GM21576 (cell line): ENCODE data around the gene KIAA0232.
"Not testable (repeated sequence)": the region's sequence is repeated elsewhere in the genome, so short reads cannot be mapped to it uniquely, and the experiment has no call there.

Experiments
- ATAC-seq: cut with Tn5 transposase; IDR thresholded peaks from one replicate; pipeline ENCODE4 v1.9.1; 2021; ENCODE audit warnings: mild to moderate bottlenecking, moderate library complexity; ENCODE audit not compliant: unreplicated experiment

The KIAA0232 gene

DNA sequence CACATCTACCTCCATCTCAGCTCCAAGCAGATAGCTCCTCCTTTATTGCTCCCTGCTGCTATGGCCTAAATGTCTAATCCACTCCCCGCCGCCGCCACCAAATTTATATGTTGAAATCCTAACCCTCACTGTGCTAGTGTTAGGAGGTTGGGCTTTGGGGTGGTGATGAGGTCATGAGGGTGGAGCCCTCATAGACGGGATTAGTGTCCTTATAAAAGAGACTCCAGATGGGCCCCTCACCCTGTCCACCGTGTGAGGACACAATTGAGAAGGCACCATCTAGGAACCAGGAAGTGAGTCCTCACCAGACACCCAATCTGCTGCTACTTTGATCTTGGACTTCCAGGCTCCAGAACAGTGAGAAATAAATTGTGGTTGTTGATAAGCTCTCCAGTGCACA lies 113.5 kb downstream of the KIAA0232 start:
- ATAC-seq = no peak

DNA sequence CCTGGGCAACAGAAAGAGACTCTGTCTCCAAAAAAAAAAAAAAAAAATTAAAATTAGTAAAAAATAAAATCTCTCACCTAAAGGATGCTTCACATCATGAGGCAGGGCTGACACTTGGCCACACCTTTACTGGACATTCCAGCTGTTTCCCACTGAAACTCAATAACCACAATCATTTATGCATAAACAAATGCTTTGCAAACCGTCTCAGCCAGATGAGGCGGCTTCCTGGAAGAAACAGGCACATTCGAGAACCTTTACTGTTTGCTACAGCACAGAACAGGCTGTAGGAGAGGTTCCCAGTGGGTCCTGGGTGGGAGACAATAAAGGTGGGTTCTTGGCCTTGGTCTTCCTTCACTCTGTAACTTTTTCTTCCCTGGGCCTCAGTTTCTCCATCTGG lies 116.2 kb downstream of the KIAA0232 start:
- no peak for ATAC-seq

DNA sequence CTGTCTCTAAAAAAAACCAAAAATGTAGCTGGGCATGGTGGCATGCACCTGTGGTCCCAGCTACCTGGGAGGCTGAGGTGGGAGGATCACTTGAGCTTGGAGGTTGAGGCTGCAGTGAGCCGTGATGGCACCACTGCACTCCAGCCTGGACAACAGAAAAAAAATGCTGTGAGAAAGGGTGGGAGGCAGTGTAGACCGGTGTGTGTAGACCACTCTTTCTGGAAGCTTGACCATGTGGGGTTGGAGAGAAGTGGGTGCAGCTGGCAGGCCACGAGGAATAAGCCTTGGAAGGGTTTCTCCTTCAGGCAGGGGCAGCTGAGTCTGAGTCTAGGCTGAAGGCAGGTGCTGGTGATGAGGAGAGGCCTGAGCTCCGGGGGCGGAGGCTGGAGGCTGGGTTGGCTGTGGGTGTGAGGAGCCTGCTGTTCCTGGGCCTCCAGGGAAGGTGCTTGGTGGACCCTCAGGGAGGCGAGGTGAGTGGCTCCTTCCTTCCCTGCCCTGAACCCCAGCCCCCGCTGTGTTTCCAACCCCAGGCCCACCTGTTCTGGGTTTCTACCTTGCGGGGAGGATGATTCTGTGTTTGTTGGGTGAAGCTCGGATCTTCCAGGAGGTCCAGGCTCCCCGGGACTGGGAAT lies 117.8 kb downstream of the KIAA0232 start:
- ATAC-seq = no peak

DNA sequence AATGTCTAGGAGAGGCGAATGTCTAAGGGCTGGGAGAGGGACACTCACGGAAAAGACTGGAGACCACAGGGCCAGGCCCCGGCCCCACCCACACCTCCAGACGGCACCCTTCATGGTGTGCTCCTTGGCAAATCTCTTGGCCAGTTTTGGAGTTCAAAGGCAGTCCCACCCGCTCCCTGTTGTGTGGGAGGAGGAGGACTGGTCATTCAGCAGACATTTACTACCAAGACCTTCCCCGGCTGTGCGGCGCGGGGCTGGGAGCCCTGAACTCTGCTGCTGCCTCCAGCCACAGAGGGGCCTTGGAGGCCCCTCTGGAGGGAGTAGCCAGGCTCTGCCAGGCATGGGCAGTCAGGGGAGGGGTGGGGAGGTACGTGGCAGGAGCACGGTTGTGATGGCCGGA lies 118.4 kb downstream of the KIAA0232 start:
- no peak for ATAC-seq

DNA sequence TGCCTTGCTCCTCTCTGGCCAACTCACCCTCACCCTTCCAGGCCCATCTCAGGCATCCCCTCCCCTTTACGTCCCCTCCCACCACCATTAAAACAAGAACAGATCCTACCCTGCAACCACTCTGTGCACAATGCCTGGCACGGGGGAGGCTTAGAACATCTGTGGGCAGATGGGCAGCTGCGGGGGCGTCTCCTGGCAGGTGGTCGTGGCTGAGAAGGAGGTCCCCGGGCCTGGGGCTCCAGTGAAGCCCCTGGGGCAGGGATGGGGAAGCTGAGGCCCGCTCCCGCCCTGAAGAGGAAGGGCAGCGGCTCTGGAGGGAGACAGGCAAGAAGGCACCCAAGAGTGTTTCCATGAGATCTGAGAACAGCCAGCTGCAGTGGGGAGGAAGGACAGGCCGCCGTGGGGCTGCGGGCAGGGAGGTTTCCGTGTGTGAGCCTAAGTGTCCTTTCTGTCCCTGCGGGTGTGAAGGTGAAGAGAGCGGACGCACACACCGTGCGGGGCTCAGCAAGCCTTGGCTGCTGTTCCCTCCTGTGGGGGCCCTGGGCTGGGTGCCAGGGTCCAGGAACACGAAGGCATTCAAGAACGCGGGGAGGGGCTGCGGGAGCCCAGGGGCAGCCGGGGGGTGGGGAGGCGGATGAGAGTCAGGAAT lies 119.3 kb downstream of the KIAA0232 start:
- ATAC-seq = no peak

DNA sequence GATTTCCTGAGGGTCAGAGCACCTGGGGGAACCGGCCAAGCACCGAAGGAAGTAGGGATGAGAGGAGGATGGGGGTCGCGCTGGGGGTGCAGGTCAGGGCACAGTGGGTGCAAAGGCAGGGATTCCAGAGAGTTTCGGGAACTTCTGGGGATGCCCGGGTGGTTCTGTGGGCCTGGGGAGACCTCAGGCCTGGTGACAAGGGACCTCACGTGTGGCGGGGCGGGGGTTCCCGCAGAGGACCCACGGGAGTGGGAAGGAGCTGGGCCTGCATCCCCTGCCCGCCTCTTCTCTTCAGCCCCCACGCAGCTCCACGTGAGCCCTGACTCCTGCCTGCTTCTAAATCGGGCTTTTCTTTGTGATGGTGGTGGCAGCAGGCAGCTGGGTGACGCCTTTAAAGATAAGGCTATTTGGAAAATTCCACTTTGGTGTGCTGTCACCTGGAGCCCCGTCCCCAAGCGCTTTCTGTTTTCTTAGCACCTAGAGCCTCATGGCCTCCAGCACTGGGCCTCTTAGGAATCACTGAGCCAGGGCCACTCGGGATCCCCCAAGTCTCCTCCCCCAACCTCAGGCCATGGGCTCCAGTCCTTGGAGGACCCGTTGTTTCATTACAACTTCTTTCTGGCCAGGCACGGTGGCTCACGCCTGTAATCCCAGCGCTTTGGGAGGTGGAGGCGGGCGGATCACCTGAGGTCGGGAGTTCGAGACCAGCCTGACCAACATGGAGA lies 120.0 kb downstream of the KIAA0232 start:
- ATAC-seq = no peak

DNA sequence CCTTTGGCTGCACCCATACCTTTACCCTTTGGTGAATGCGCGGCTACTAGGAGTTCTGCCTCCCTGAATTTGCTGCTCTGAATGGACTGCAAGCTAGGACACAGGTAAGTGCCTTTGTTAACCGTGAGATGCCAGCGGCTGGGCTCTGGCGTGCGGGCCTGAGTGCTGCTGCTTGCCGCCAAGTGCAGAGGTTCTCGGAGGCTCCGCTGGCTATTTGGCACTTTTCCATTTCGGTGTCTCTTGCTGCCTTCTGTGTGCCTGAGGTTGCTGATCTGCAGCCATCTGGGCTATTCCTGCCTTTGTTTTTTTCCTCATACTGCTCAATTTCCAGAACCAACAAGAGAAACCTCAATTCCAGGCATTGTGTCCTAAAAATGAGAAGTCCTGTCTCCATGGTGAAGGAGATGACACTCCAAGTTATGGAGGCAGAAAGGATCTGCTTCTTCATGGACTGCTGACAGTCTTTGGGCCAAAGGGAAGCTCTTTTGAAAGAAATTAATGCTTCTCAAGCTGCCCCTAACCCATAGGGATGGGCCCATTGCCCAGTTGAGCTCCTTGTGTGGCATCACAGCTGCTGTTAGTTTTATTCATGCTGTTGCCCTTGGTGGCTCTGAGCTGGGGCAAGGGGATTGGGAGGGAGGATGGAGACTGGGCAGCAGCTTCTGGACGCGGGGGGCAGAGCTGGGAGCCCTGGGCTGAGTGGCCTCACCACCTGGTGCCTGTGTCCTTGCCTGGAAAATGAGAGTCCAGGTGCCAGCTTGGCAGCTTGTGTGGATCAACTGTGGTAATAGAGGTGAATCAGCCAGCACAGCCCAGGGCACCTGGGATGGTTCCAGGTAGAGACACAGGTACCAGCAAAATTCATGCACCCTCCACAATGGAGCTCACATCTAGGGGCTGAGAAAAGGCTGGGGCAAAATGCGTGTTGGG lies 123.3 kb downstream of the KIAA0232 start:
- ATAC-seq = no peak

DNA sequence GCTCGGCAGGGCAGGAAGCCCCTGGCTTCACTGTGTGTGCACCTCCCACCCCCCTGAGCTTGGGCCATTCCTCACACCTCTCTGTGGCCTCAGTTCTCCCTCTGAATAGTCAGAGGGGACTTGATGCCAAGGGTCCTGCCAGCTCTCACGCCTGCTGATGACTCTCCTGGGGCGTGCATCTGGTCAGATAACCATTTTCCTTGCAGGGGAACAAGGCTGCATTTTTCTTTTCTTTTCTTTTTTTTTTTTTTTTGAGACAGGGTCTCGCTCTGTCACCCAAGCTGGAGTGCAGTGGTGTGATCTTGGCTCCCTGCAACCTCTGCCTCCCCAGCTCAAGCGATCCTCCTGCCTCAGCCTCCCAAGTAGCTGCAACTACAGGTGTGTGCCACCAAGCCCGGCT lies 124.0 kb downstream of the KIAA0232 start:
- ATAC-seq = not testable (repeated sequence)

DNA sequence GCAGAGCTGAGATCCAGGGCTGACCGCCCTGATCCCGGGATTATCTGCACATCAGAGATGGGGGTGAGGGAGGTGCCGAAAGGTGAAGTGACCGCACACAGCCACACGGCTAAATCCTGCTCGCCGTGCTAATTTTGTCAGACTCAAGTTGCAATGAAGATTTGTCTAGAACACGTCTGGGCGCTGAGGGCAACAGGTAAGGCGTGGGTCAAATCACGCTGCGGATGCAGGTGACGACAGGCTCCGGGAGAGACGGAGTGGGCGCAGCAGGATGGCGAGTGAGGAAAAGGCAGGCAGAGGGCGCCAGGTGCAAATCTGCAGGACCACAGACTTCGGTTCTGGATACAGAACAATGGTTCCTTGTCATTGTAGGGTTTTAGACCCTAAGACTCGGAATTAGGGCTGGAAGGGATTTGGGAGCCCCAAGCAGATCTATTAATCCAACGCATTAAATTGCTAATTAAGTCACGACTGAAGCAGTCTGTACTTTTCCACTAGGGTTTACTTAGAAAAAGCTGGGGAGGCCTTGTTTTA lies 125.2 kb downstream of the KIAA0232 start:
- ATAC-seq = no peak

DNA sequence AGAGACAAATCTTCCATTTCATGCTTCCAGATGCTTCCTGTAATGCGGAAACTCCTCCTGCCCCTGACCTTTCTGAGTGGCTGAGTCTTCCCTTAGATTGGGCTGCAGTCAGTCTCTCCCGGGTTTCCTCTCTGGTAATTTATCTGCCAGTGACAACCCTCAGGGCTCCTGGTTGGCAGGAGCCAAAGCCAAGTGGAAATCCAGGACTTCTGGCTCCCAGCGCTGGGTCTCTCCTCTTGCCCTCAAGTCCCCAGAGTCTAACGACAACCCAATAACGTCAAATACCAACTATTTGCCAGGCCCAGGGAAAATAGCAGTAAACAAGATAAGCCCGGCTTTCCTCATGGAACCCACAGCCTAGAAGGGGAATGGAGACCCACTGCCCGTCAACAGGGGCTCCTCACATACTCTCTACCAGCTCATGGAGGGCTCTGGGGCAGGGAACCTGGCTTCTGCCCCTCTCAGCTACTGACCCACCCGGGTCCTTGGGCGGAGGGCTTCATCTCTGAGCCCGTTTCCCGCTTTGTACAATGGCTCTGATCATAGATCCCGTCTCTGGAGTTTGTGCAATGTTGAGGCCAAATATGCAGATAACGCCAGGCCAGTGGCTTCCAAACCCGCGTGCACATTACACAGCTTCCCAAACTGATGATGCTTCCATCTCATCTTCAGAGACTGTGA lies 126.0 kb downstream of the KIAA0232 start:
- ATAC-seq = no peak

DNA sequence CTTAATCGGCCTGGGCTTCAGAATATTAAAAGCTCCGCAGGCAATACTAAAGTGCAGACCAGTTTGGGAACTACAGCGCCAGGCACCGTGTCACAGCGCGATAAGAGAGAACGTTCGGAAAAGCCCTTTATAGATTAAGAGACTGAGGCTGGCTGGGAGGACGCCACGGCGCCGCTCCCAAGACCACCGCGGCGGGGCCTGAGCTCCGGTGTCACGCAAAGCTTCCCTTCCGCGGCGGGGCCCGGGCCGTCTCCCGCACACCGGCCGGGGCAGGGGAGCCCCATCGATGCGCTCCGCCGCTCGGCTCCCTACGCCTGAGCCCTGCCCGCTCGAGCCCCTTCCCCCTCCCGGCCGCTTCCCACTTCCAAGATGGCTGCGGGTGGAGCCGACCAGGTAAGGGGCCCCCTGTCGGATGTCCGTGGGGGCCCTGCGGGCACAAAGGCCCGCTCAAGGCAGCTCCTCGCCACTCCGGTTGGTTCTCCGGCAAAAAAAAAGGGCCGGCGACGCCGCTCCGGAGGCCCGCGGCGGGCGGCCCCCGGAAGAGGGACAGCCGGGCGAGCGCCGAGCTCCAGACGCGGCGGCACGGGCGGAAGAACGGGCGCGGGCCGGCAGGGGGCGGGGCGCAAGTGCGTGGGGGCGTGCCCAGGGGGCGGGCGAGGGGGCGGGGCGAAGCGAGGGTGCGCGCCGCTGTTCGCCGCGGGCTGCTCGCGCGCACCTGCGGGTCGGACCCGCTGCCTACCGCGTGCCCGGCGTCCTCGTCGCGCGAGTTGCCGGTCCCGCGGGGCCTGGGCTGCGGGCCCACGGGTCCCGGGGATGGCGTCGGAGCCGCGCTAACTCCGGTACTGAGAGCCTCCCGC lies 126.8 kb downstream of the KIAA0232 start, which contains the start of gene TBC1D14:
TSS of gene TBC1D14 (plus strand) at position 714 of the 857 bp plus-strand sequence. CDS start 13,564 bp downstream, outside the sequence.
- ATAC-seq = peak; percentile 86

DNA sequence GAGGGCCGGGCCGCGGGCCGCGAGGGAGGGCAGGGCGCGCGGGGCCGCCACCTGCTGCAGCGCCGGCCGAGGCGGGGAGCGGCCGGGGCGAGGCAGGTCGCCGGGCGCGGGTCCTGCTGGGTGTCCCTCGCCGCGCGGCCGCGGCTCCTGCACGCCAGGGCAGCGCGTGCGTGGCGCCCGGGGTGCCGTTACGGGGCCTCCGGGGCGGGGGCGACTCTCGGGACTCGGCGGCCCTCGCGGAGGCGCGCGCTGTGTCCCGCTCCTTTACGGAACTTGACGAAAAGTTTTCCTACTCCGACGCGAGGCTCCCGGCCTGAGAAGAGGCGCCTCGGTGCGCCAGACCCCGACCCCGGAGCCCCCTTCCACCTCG lies 127.4 kb downstream of the KIAA0232 start:
- ATAC-seq = peak; percentile 24

DNA sequence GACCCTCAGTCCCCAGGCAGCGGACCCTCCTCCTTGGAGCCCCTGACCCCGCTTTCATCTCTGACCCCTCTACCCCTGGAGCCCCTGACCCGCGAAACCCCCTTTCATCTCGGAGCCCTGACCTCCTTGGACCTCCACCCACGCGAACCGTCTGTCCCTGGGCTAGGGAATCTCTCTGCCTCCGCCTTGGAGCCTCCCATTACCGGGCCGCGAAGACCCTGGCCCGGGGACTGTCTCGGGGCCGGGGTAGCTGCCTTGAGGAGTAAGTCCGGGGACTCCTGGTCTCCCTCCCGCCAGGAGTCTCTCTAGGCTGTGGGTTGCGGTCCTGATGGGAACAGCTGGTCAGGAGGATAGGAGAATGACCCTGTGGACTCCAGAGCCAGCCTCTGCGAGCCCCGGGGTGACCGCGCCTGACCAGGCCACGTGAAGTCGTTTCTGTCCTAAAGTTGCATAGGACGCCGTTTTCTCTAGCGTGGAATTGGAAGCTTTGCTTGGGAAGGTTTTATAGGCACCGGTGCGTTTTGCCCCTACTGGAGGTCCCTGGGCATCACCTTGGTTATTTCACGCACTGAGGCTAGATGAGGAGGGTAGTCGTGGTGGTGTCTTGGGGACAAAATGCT lies 127.9 kb downstream of the KIAA0232 start:
- ATAC-seq = no peak

DNA sequence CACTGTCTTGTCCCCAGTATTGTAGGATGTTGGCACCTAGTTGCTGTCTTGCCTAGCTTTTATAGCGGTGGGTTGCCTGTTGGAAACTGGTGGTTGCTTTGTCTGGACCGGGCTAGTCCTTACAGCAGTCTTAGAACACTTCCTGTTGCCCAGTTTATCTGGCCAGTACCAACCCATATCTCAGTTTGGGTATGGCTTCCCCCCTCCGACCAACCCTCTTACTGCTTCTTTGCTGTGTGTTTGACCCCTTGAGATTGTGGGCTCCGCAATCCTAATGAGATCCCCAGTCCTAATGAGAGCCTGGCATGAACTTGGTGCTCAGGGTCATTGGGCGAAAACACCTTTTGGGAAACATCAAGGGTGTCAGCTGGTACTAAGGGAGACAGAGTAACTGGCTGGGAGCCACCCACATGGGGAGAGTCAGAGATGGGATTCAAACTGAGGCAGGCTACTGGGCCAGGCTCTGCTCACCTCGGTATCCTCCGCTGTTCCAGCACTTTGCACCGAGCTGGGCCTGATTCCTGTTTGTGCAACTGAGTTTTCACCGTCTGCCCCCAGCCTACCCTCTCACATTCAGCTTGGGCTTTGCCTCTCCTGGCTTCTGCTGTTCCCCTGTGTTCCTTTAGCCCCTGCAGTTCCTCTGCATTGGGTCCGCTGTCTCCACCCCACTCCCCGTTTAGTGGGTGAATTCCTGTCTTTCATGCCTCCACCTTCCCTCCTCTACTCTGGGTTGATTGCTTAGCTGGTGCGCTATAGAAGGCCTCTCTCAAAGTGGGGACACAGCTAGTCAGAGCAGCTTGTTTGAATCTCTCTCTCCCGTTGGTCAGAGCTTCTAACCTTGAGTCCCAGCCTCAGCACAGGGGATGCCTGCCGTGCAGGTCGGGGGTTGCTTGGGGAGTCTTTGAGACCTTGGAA lies 128.7 kb downstream of the KIAA0232 start:
- no peak for ATAC-seq

DNA sequence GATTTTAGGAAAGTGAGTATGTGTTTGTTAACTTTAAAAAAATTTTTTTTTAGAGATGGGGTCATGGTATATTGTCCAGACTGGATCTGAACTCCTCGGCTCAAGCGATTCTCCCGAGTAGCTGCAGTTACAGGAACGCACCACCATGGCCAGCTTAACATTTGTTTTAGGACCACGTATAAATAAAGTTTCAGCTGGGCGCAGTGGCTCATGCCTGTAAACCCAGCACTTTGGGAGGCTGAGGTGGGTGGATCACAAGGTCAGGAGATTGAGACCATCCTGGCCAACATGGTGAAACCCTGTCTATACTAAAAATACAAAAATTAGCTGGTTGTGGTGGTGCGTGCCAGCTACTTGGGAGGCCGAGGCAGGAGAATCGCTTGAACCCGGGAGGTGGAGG lies 129.4 kb downstream of the KIAA0232 start:
- not testable (repeated sequence) for ATAC-seq

DNA sequence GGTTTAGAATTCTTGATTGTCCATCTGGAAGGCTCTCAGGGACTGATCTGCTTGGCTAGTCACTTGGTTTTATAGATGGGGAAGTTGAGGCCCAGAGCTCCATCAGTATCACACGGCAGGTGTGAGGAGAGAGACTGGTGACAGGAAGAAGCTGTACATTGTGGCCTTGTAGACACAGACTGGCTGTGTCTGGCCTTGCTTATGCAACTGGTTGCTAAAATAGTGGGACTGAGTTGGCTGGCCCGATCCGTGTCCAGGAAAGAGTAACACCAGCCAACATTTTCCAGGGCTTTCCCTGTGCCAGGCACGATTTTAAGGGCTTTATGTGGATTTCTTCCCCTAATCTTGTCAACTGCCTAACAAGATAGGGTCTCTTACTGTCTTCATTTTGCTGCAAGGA lies 129.9 kb downstream of the KIAA0232 start:
- ATAC-seq = no peak

DNA sequence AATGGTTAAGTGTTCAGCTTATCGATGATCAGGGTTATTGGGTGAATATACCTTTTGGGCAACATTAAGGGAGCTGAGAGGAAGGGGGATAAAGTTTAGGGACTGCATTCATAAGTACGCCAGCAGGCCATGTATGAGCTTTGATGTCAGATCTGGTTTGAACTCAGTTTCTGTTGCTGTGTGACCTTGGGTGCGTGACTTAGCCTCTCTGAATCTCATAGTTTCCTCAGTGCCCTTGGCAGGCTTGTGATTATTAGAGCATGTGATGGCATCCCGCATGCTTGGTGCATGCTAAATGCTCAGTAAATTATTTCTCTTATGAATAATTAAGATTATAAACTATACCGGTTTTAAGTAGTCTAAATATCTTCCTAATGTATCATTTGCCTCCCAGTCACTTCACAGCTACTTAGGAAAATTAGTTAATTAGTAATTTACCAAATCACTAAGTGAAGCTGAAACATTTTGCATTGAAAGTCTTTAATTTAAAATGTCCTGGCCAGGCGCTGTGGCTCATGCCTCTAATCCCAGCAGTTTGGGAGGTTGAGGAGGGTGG lies 130.9 kb downstream of the KIAA0232 start:
- ATAC-seq = no peak
